Small intestine (tissue), 7 donors: ENCODE results near the gene LONRF2. TPM values are rescaled to one million over a fixed set of nuclear protein-coding genes. Genes with fewer than 3 reads are reported as not detected.

Experiments
- DNase-seq, 2 donors: peaks; one replicate each; pipeline versions ENCODE4 v3.0.0 to v3.0.0-alpha.2; 2013
- FAIRE-seq: peaks from 2 replicates; lab custom pipeline; 2012; peaks lifted over from hg19 to GRCh38; lab: Jason Lieb, UNC
- H3K27ac ChIP-seq, 3 donors: one replicate each; pipeline ENCODE4 v1.5.1; 2013; ENCODE audit warnings: low read length in 2 of 3, mild to moderate bottlenecking in 2 of 3, control low read depth in 1 of 3, inconsistent platforms in 1 of 3, low read depth in 1 of 3, moderate library complexity in 1 of 3
- H3K27me3 ChIP-seq, 3 donors: one replicate each; pipeline ENCODE4 v1.6.1; 2013; ENCODE audit warnings: low read length in 3 of 3, inconsistent platforms in 1 of 3; ENCODE audit not compliant: control insufficient read depth in 3 of 3, insufficient read depth in 3 of 3
- H3K36me3 ChIP-seq, 3 donors: one replicate each; pipeline ENCODE4 v1.6.1; 2013; ENCODE audit warnings: low read length in 3 of 3, inconsistent platforms in 1 of 3, low read depth in 1 of 3, mild to moderate bottlenecking in 1 of 3, moderate library complexity in 1 of 3; ENCODE audit not compliant: control insufficient read depth in 3 of 3, insufficient read depth in 2 of 3
- H3K4me1 ChIP-seq, 3 donors: one replicate each; pipeline ENCODE4 v1.6.1; 2013; ENCODE audit warnings: low read length in 2 of 3, inconsistent platforms in 1 of 3, low read depth in 1 of 3, mild to moderate bottlenecking in 1 of 3, moderate library complexity in 1 of 3; ENCODE audit not compliant: control insufficient read depth in 3 of 3, insufficient read depth in 2 of 3
- H3K4me3 ChIP-seq, 3 donors: one replicate each; pipeline ENCODE4 v1.5.1; 2013; ENCODE audit warnings: low read length in 3 of 3, control low read depth in 1 of 3, inconsistent platforms in 1 of 3, low read depth in 1 of 3, mild to moderate bottlenecking in 1 of 3, moderate library complexity in 1 of 3
- H3K9me3 ChIP-seq, 2 donors: one replicate each; pipeline ENCODE4 v1.6.1; 2013; ENCODE audit warnings: low read depth in 1 of 2, low read length in 1 of 2; ENCODE audit not compliant: control insufficient read depth in 2 of 2, insufficient read depth in 1 of 2
- WGBS, 3 donors: extraction: QIAGEN DNeasy Blood & Tissue Kit; methylation state at CpG; one replicate each; pipeline ENCODE4 v1.1.7; 2013; 5-methylcytosine and 5-hydroxymethylcytosine counted together
- polyA plus RNA-seq, 4 donors: library from polyadenylated mRNA; stranded (reverse) in 3 of 4; unstranded in 1 of 4; fragments of 200-250 nt in 3 of 4; fragments of 120-200 nt in 1 of 4; gene quantifications; one replicate each; pipeline versions ENCODE4 v1.2.1 to v1.2.3, GENCODE V29; 2013
- donor health status: healthy with polysubstance abuse.
- donor health status: control.
- donor health status: control.
- donor health status: Bipolar disorder and iron deficiency.
- donor health status: healthy.

The LONRF2 gene
- polyA plus RNA-seq, 4 donors: under 0.01 to 1.5 (median 0.43) TPM; not detected in 1

DNA sequence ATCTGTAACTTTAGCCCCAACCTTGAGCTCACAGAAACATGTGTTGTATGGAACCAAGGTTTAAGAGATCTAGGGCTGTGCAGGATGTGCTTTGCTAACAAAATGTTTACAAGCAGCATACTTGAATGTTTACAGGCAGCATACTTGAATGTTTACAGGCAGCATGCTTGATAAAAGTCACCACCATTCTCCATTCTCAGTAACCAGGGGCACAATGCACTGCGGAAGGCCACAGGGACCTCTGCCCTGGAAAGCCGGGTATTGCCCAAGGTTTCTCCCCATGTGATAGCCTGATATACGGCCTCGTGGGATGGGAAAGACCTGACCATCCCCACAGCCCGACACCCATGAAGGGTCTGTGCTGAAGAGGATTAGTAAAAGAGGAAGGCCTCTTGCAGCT is 52.4 kb downstream of the LONRF2 start:
- peak overlapping the region in 1 of 3 donors; percentile 30 for H3K27ac ChIP-seq
- H3K27me3 ChIP-seq: no peaks in the 10 kb centered on the region
- no peak for FAIRE-seq
- WGBS, 3 donors: 42 to 68% (median 55%) methylated on average over 5 of the region's 5 CpGs
- H3K4me3 ChIP-seq: no peak overlapping the region
- H3K4me1 ChIP-seq: peaks cover 0 to 10% (median 0%) of the 10 kb centered on the region in 3 donors
- DNase-seq: peak in 1 of 2 donors; percentile 32
- H3K9me3 ChIP-seq: peaks cover 0 to 7% of the 10 kb centered on the region in 2 donors
- H3K36me3 ChIP-seq: no peaks in the 10 kb centered on the region

DNA sequence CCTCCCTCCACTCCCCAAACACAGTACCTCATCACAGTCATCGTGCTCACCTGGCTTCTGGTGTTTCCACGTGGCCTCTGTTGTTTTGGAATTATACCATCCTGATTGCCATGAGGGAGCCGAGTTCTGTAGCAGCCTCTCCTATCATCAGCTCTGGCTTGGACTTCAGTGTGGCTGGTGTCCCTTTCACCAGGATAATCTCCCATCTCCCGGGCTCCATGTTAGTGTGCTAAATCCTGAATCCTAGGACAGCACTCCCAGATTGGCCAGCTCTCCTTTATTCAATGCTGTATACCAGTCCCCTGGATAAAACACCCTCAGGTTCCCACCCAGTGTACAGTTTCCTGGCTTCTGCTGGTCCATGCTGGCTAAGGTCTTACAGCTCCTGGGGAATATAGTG is 53.3 kb downstream of the LONRF2 start:
- FAIRE-seq (no peak), DNase-seq (no peak)
- H3K27ac ChIP-seq: no peak overlapping the region
- no peaks in the 10 kb centered on the region for H3K27me3 ChIP-seq
- no peaks in the 10 kb centered on the region for H3K36me3 ChIP-seq
- H3K4me1 ChIP-seq: peaks cover 0 to 10% (median 0%) of the 10 kb centered on the region in 3 donors
- WGBS, 3 donors: 81 to 86% (median 82%) methylated on average over 4 of the region's 4 CpGs
- H3K9me3 ChIP-seq: peaks cover 0 to 7% of the 10 kb centered on the region in 2 donors
- no peak overlapping the region for H3K4me3 ChIP-seq

DNA sequence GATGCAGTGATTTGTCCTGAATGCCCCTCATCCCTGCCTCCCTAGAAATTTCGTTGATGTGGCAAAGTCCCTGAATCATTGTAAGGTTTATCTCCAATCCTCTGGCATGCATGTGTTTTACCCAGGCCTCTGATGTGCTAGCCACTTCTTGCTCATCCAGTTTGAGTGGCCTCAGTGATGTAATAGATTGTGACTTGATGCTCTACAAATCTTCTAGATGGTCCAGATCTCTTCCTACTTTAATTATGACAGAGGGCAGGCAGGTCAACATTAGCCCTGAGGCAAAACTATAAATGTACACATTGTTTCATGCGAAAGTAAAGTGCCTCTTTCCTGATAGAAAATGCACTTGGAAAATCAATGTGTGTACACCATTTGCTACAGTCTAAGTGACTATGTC is 54.5 kb downstream of the LONRF2 start:
- H3K27ac ChIP-seq: no peak overlapping the region
- H3K27me3 ChIP-seq: no peaks in the 10 kb centered on the region
- DNase-seq: no peak
- no peak overlapping the region for H3K4me3 ChIP-seq
- H3K4me1 ChIP-seq: peaks cover 0 to 10% (median 0%) of the 10 kb centered on the region in 3 donors
- FAIRE-seq: no peak
- no peaks in the 10 kb centered on the region for H3K36me3 ChIP-seq
- peaks cover 0 to 7% of the 10 kb centered on the region in 2 donors for H3K9me3 ChIP-seq
- 59 to 72% (median 67%) methylated on average over 2 of the region's 2 CpGs for WGBS, 3 donors

DNA sequence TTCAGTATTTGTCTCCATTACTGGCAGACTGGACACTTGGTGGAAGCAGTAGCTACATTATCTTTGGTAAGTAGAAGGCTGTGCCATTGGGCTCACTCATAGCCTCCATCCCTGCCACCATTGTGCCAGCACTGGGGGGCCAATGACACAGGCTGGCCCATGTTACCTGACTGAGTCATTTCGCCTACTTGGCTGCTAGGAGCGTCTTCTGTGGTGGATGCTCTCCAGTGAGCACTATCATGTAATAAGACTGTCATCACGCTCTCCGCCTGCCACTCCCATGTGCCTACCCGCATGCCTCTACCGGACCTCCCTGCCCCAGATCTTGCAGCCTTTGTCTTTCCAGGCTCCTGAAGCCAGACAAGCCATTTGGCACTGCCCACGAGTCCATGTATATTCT is 56.2 kb downstream of the LONRF2 start:
- H3K4me1 ChIP-seq: peaks cover 0 to 10% (median 0%) of the 10 kb centered on the region in 3 donors
- no peak overlapping the region for H3K4me3 ChIP-seq
- no peak for DNase-seq
- WGBS, 3 donors: 94 to 96% (median 96%) methylated on average over 7 of the region's 7 CpGs
- H3K27ac ChIP-seq: no peak overlapping the region
- no peaks in the 10 kb centered on the region for H3K27me3 ChIP-seq
- no peaks in the 10 kb centered on the region for H3K36me3 ChIP-seq
- H3K9me3 ChIP-seq: peaks cover 0 to 7% of the 10 kb centered on the region in 2 donors
- no peak for FAIRE-seq

DNA sequence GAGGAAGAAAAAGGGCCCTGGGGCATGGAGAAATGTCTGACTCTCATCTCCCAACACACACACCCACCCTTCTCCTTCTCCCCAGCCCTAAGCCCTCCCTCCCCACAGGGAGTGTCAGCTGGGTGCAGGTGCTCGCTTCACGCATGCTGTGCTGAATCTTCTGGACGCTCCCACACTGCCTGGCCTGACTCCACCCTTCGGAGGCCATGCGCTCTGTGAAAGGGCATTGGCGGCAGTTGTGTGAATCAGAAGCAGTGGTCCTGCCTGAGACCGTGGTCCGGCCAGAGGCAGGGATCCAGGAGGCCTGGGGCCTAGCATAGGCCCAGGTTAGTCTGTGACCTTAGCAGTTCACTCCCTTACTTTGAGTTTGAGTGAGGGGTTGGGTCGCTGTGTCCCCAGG is 57.1 kb downstream of the LONRF2 start:
- H3K9me3 ChIP-seq: no peaks in the 10 kb centered on the region
- FAIRE-seq: no peak
- WGBS, 3 donors: 82 to 90% (median 90%) methylated on average over 9 of the region's 9 CpGs

DNA sequence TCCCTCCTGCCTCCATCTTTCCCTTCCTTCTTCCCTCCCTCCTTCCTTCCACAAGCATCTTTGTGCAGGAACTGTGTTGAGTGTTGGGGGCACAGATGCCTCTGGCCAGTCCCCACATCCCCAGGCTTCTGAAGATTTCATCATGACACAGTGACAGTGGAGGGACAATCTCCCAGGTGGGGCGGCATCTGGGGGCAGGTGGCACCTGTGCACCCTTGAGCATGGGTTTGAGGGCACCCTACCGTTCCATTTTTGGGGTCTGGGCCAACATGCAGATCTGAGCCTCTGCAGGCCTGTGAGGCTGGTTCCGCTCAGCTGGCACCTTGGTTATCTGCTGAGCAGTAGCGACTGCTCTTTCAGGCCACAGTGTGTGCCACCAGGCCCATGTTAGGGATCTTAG is 57.6 kb downstream of the LONRF2 start:
- WGBS, 3 donors: 88 to 89% (median 89%) methylated on average over 4 of the region's 4 CpGs
- no peak for DNase-seq
- no peak for FAIRE-seq
- no peaks in the 10 kb centered on the region for H3K36me3 ChIP-seq
- no peaks in the 10 kb centered on the region for H3K27me3 ChIP-seq
- no peaks in the 10 kb centered on the region for H3K4me1 ChIP-seq
- no peak overlapping the region for H3K4me3 ChIP-seq
- no peak overlapping the region for H3K27ac ChIP-seq
- no peaks in the 10 kb centered on the region for H3K9me3 ChIP-seq

More for the DNA sequence above, 57.1 kb downstream of the LONRF2 start:
- Histone ChIP-seq H3K4me1 (peaks cover 0 to 4% (median 0%) of the 10 kb centered on the region in 3 donors), H3K27ac (no peak overlapping the region), H3K36me3 (no peaks in the 10 kb centered on the region), H3K27me3 (no peaks in the 10 kb centered on the region), H3K4me3 (no peak overlapping the region)
- no peak for DNase-seq

DNA sequence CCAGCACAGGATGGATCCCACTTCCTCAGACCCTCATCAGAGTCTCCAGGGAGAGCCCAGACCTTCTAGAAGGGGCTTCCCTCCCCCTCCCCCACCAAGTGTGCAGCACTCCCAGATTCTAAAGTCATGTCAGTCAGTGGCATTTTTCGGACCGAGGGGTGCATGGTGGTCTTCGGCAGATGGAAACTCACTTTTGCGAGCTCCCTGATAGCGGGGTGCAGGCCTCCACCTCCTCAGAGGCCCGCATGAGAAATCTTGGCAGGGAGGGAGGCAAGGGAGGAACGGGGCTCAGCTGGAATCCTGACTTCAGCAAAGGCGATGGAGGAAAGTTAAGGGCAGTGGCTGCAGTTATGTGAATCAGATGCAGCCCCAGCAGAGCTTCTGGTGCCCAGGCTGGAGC is 58.2 kb downstream of the LONRF2 start:
- H3K27ac ChIP-seq: no peak overlapping the region
- no peaks in the 10 kb centered on the region for H3K27me3 ChIP-seq
- no peaks in the 10 kb centered on the region for H3K9me3 ChIP-seq
- H3K4me1 ChIP-seq: no peaks in the 10 kb centered on the region
- DNase-seq: no peak
- FAIRE-seq: no peak
- no peak overlapping the region for H3K4me3 ChIP-seq
- 86 to 90% (median 86%) methylated on average over 8 of the region's 8 CpGs for WGBS, 3 donors
- no peaks in the 10 kb centered on the region for H3K36me3 ChIP-seq

DNA sequence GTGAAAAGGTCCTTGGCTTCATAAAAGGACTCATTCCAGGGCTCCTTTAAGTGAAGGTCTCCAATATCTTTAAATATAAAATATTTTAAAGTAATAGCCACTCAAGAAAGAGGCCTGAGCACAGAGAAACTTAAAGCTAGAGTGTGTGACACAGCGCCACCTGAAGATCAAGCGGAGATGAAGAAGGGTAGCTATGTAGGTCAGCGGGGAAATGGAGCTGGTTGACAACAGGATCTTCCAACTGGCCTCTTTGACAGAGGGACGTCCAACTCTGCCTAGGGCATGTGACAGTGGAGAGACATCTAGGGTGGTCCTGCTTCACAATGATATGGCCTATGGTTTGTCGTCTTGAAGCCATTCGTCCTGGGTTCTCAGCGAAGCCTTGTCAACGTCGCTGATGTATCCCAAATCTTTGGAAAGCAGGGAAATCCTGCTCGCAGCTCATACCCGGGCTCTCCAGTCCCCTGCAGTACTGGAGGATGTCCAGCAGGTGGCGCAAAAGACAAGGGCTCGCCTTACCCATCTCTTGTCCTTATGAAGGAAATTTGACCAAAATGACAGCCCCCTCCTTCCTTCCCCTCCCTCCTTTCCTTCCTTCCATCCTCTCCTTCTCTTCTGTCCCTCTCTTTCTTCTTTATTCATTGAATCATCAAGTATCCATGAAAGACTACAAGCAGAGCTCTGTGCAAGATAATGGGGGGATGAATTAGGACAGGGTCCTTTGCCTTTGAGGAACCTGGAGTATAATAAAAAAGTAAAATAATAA is 59.6 kb downstream of the LONRF2 start:
- DNase-seq (peak; percentile 58 to 59), FAIRE-seq (no peak)
- Histone ChIP-seq H3K9me3 (no peaks in the 10 kb centered on the region), H3K4me3 (no peak overlapping the region), H3K27me3 (no peaks in the 10 kb centered on the region), H3K4me1 (no peaks in the 10 kb centered on the region), H3K36me3 (no peaks in the 10 kb centered on the region), H3K27ac (no peak overlapping the region)
- 10 to 13% (median 12%) methylated on average over 13 of the region's 13 CpGs for WGBS, 3 donors
